Measurements from ENCODE around the gene EP400. TPM values are rescaled to one million over a fixed set of nuclear protein-coding genes. Genes with fewer than 3 reads are reported as not detected.

The EP400 gene
- total and polyA plus RNA-seq, 2 of the 4 experiments (the other 2 are of a cell fraction) = 4.3 to 11.4 TPM

- H4K8ac ChIP-seq (ENCODE audit: low read depth in 2 of 2, low read length in 2 of 2) = no peak overlapping the region
- H4K20me1 ChIP-seq (ENCODE audit: insufficient read depth, low read length) = peaks cover 14% of the 10 kb centered on the region; the same call in 1 of the 2 replicates
- POLR2A ChIA-PET (ENCODE audit: unreplicated experiment) = no interaction called here
- no peak for ATAC-seq (ENCODE audit: low read depth)
- no peak overlapping the region for H2BK15ac ChIP-seq (ENCODE audit: low read depth, low read length)
- H2BK120ac ChIP-seq (ENCODE audit: low read depth, low read length) = no peak overlapping the region
- CTCF ChIA-PET = no interaction called here
- H3K36me3 ChIP-seq (ENCODE audit: control insufficient read depth, insufficient read depth, low read length) = peaks cover 72% of the 10 kb centered on the region
- no peak overlapping the region for H2AFZ ChIP-seq (replicated peaks; ENCODE audit: low read length, poor library complexity)
- H3K27me3 ChIP-seq (ENCODE audit: control insufficient read depth, insufficient read depth, low read length) = no peaks in the 10 kb centered on the region
- H2AK5ac ChIP-seq (ENCODE audit: low read depth, low read length) = no peak overlapping the region
- H4K5ac ChIP-seq (ENCODE audit: low read depth, low read length) = no peak overlapping the region
- dilution Hi-C loops (cut with HindIII; ENCODE audit: low sequenced_read_pairs, unreplicated experiment) = no loop called here
- H3K4me3 ChIP-seq (ENCODE audit: insufficient read depth, low read depth, low read length) = no peak overlapping the region
- no TSS peak for BruUV-seq (replicated peaks)
- no peak overlapping the region for H2BK20ac ChIP-seq (ENCODE audit: low read depth, low read length)
- no peak overlapping the region for H4K91ac ChIP-seq (ENCODE audit: insufficient read depth, low read depth, low read length)
- H3K27ac ChIP-seq (ENCODE audit: insufficient read depth, low read length) = no peak overlapping the region
- H2AK9ac ChIP-seq (replicated peaks; ENCODE audit: low read depth, low read length, poor library complexity) = no peak overlapping the region
- 93% methylated on average over 4 of the region's 20 CpGs; no CpG with 5 or more reads in 1 of the 2 experiments for WGBS, 2 experiments (ENCODE audit: extremely low coverage in 2 of 2, insufficient read length in 1 of 2)
- no peak overlapping the region for H3K56ac ChIP-seq (ENCODE audit: extremely low read depth, insufficient read depth, low read length)
- H3K23ac ChIP-seq (ENCODE audit: low read depth, low read length) = no peak overlapping the region
- no peaks in the 10 kb centered on the region for H3K9me3 ChIP-seq (ENCODE audit: control insufficient read depth, insufficient read depth, low read length)
- H3K18ac ChIP-seq (ENCODE audit: low read depth, low read length) = no peak overlapping the region
- H3K4me1 ChIP-seq (ENCODE audit: control insufficient read depth, insufficient read depth, low read length) = peaks cover 9% of the 10 kb centered on the region
- intact Hi-C loops (cut with micrococcal nuclease) = no loop called here
- no peak overlapping the region for H3K14ac ChIP-seq (replicated peaks; ENCODE audit: low read depth, low read length)
- TF ChIP-seq FOS (IDR thresholded peaks at IDR 0.05; ENCODE audit: low read depth, low read length) = no peak
- no peak for TF ChIP-seq BHLHE40 (IDR thresholded peaks at IDR 0.05; ENCODE audit: low read depth, low read length)
- no peak for TF ChIP-seq RAD21 (IDR thresholded peaks at IDR 0.05; ENCODE audit: low read length)
- TF ChIP-seq NFE2L2 (IDR thresholded peaks at IDR 0.05; ENCODE audit: low read depth, low read length) = no peak
- TF ChIP-seq RCOR1 (IDR thresholded peaks at IDR 0.05; ENCODE audit: insufficient replicate concordance, low read length) = no peak
- TF ChIP-seq POLR2A (IDR thresholded peaks at IDR 0.05; ENCODE audit: low read depth, low read length) = no peak
- no peaks in the 10 kb centered on the region for H3K9me1 ChIP-seq (ENCODE audit: insufficient read depth, low read length)
- H2BK5ac ChIP-seq (ENCODE audit: low read depth, low read length, poor library complexity, severe bottlenecking) = no peak overlapping the region
- DNase-seq = no peak
- in situ Hi-C loops (cut with MboI; ENCODE audit: low sequenced_read_pairs) = no loop called here
- H3K4ac ChIP-seq (ENCODE audit: low read depth, low read length) = no peak overlapping the region
- no peak overlapping the region for H3K4me2 ChIP-seq (ENCODE audit: low read depth, low read length)
- no peak overlapping the region for H3K9ac ChIP-seq (ENCODE audit: low read depth, low read length)
- 0 out of 4 replicates have a peak, but pooled peaks cover 0 to 10% of the 10 kb centered on the region in 2 experiments for H3K79me1 ChIP-seq (ENCODE audit: low read depth in 1 of 2, low read length in 2 of 2)
These were observed 34.6 kb upstream of the EP400 start for GRCh38 chr12:131915000-131915689.
